IMR-90 (cell line): ENCODE measurements around the gene UQCRC1. TPM values are rescaled to one million over a fixed set of nuclear protein-coding genes. Genes with fewer than 3 reads are reported as not detected.

ENCODE experiments used
- ATAC-seq: fragments of 200-7000 bp; cut with Tn5 transposase; 2 replicates; pipeline ENCODE4 v1.9.1; 2020; ENCODE audit warnings: low read depth, mild to moderate bottlenecking, moderate library complexity
- BruUV-seq: library from RNA; stranded (reverse); fragments of 400-500 nt; replicated peaks from 2 replicates; lab custom pipeline; 2021; lab: Mats Ljungman, UMichigan
- CTCF ChIA-PET: fragments of 300-600 bp; formaldehyde crosslinking; extraction: SDS; loops from one replicate; lab custom pipeline; 2021; ENCODE audit warnings: antibody characterized with exemption; lab: Yijun Ruan, JAX
- POLR2A ChIA-PET: fragments of 300-600 bp; sonication (Branson Sonifier 250); formaldehyde crosslinking; loops from one replicate; lab custom pipeline; 2022; ENCODE audit warnings: antibody characterized with exemption; ENCODE audit not compliant: unreplicated experiment; lab: Charles Lee
- DNase-seq: peaks from one replicate; pipeline ENCODE4 v3.0.0; 2013
- H2AFZ ChIP-seq: replicated peaks from 2 replicates; pipeline ENCODE3; 2013; ENCODE audit warnings: low read length, mild to moderate bottlenecking; ENCODE audit not compliant: poor library complexity
- H2AK5ac ChIP-seq: 2 replicates; pipeline ENCODE4 v1.6.1; 2013; ENCODE audit warnings: low read depth, low read length, inconsistent platforms
- H2AK9ac ChIP-seq: replicated peaks from 2 replicates; pipeline ENCODE3; 2013; ENCODE audit warnings: mild to moderate bottlenecking, low read depth, low read length, moderate library complexity; ENCODE audit not compliant: poor library complexity
- H2BK120ac ChIP-seq: 2 replicates; pipeline ENCODE4 v1.6.1; 2013; ENCODE audit warnings: low read depth, low read length, inconsistent platforms
- H2BK15ac ChIP-seq: 3 replicates; pipeline ENCODE4 v1.6.1; 2013; ENCODE audit warnings: low read depth, low read length, inconsistent platforms
- H2BK20ac ChIP-seq: 2 replicates; pipeline ENCODE4 v1.6.1; 2013; ENCODE audit warnings: low read depth, mild to moderate bottlenecking, inconsistent platforms, low read length, moderate library complexity
- H2BK5ac ChIP-seq: 2 replicates; pipeline ENCODE4 v1.6.1; 2013; ENCODE audit warnings: mild to moderate bottlenecking, low read depth, low read length, inconsistent platforms; ENCODE audit not compliant: poor library complexity, severe bottlenecking
- H3K14ac ChIP-seq: replicated peaks from 2 replicates; pipeline ENCODE4 v1.6.1; 2013; ENCODE audit warnings: low read depth, low read length, inconsistent platforms
- H3K18ac ChIP-seq: 2 replicates; pipeline ENCODE4 v1.6.1; 2013; ENCODE audit warnings: low read depth, low read length, control low read depth
- H3K23ac ChIP-seq: 2 replicates; pipeline ENCODE4 v1.6.1; 2013; ENCODE audit warnings: low read depth, low read length, inconsistent platforms
- H3K27ac ChIP-seq: 2 replicates; pipeline ENCODE4 v1.5.1; 2013; ENCODE audit warnings: mild to moderate bottlenecking, control low read depth, low read length; ENCODE audit not compliant: insufficient read depth
- H3K27me3 ChIP-seq: 2 replicates; pipeline ENCODE4 v1.6.1; 2013; ENCODE audit warnings: low read length; ENCODE audit not compliant: control insufficient read depth, insufficient read depth
- H3K36me3 ChIP-seq: 2 replicates; pipeline ENCODE4 v1.6.1; 2013; ENCODE audit warnings: low read length, mixed read lengths; ENCODE audit not compliant: control insufficient read depth, insufficient read depth
- H3K4ac ChIP-seq: 2 replicates; pipeline ENCODE4 v1.6.1; 2013; ENCODE audit warnings: low read depth, low read length, inconsistent platforms
- H3K4me1 ChIP-seq: 2 replicates; pipeline ENCODE4 v1.6.1; 2013; ENCODE audit warnings: low read length, mixed read lengths; ENCODE audit not compliant: control insufficient read depth, insufficient read depth
- H3K4me2 ChIP-seq: 2 replicates; pipeline ENCODE4 v1.6.1; 2013; ENCODE audit warnings: low read depth, mild to moderate bottlenecking, control low read depth, low read length, moderate library complexity
- H3K4me3 ChIP-seq: 2 replicates; pipeline ENCODE4 v1.5.1; 2013; ENCODE audit warnings: low read depth, mild to moderate bottlenecking, control low read depth, low read length, moderate library complexity; ENCODE audit not compliant: insufficient read depth
- H3K56ac ChIP-seq: 2 replicates; pipeline ENCODE4 v1.6.1; 2013; ENCODE audit warnings: low read length, inconsistent platforms; ENCODE audit not compliant: insufficient read depth; ENCODE audit errors: extremely low read depth
- H3K79me1 ChIP-seq, 2 experiments: 2 replicates each; pipeline ENCODE4 v1.6.1; 2013; ENCODE audit warnings: low read length in 2 of 2, inconsistent platforms in 1 of 2, low read depth in 1 of 2
- H3K9ac ChIP-seq: 2 replicates; pipeline ENCODE4 v1.6.1; 2013; ENCODE audit warnings: low read depth, low read length, control low read depth
- H3K9me1 ChIP-seq: 2 replicates; pipeline ENCODE4 v1.6.1; 2013; ENCODE audit warnings: low read length, inconsistent platforms; ENCODE audit not compliant: insufficient read depth
- H3K9me3 ChIP-seq: 2 replicates; pipeline ENCODE4 v1.6.1; 2013; ENCODE audit warnings: low read length; ENCODE audit not compliant: control insufficient read depth, insufficient read depth
- H4K20me1 ChIP-seq: 2 replicates; pipeline ENCODE4 v1.6.1; 2013; ENCODE audit warnings: low read length, inconsistent platforms; ENCODE audit not compliant: insufficient read depth
- H4K5ac ChIP-seq: 2 replicates; pipeline ENCODE4 v1.6.1; 2013; ENCODE audit warnings: mild to moderate bottlenecking, low read depth, low read length, control low read depth
- H4K8ac ChIP-seq, 2 experiments: 2 replicates each; pipeline ENCODE4 v1.6.1; 2013; ENCODE audit warnings: low read depth in 2 of 2, low read length in 2 of 2, control low read depth in 1 of 2, inconsistent platforms in 1 of 2
- H4K91ac ChIP-seq: 2 replicates; pipeline ENCODE4 v1.6.1; 2013; ENCODE audit warnings: low read depth, low read length, inconsistent platforms; ENCODE audit not compliant: insufficient read depth
- CEBPB ChIP-seq: IDR thresholded peaks from 2 replicates; pipeline ENCODE4 v1.6.1; 2012; ENCODE audit warnings: low read depth, low read length, improper control_type of control experiment
- ELK1 ChIP-seq: fragments of 150-350 bp; IDR thresholded peaks from 2 replicates; pipeline ENCODE4 v1.6.1; 2016; ENCODE audit warnings: low read depth, mild to moderate bottlenecking, low read length, moderate library complexity, borderline replicate concordance
- FOS ChIP-seq: fragments of 150-350 bp; IDR thresholded peaks from 2 replicates; pipeline ENCODE4 v1.6.1; 2016; ENCODE audit warnings: low read depth, low read length
- MAZ ChIP-seq: IDR thresholded peaks from 2 replicates; pipeline ENCODE4 v1.6.1; 2012; ENCODE audit warnings: low read depth, mild to moderate bottlenecking, low read length, improper control_type of control experiment, moderate library complexity, borderline replicate concordance
- NFE2L2 ChIP-seq: fragments of 150-350 bp; IDR thresholded peaks from 2 replicates; pipeline ENCODE4 v1.6.1; 2016; ENCODE audit warnings: low read depth, mild to moderate bottlenecking, low read length
- POLR2A ChIP-seq: IDR thresholded peaks from 2 replicates; pipeline ENCODE4 v1.6.1; 2012; ENCODE audit warnings: mild to moderate bottlenecking, low read depth, low read length
- RCOR1 ChIP-seq: IDR thresholded peaks from 2 replicates; pipeline ENCODE4 v1.6.1; 2012; ENCODE audit warnings: mild to moderate bottlenecking, low read length, improper control_type of control experiment; ENCODE audit not compliant: insufficient replicate concordance
- SMC3 ChIP-seq: fragments of 150-350 bp; IDR thresholded peaks from 2 replicates; pipeline ENCODE4 v1.6.1; 2016; ENCODE audit warnings: low read depth, mild to moderate bottlenecking, antibody characterized with exemption, low read length, moderate library complexity
- USF2 ChIP-seq: fragments of 150-350 bp; IDR thresholded peaks from 2 replicates; pipeline ENCODE4 v1.6.1; 2017; ENCODE audit warnings: mild to moderate bottlenecking, antibody characterized with exemption, low read length, low read depth
- WGBS, 2 experiments: methylation state at CpG; one replicate each; pipeline versions ENCODE4 v1.1.5 to v1.1.7; 2013; ENCODE audit warnings: missing lambda C conversion rate in 2 of 2; ENCODE audit not compliant: insufficient read length in 1 of 2; ENCODE audit errors: extremely low coverage in 2 of 2; 5-methylcytosine and 5-hydroxymethylcytosine counted together
- dilution Hi-C: fragments of 300-500 bp; cut with HindIII; formaldehyde crosslinking; loops from one replicate; pipeline ENCODE4 v1.14.3; 2018; ENCODE audit warnings: low sequenced_read_pairs; ENCODE audit not compliant: unreplicated experiment
- in situ Hi-C: fragments of 300-500 bp; cut with MboI; formaldehyde crosslinking; loops from 3 replicates; pipeline ENCODE4 v1.14.3; 2019; ENCODE audit warnings: low sequenced_read_pairs, inconsistent platforms, mixed read lengths
- intact Hi-C: fragments of 100-400 bp; cut with micrococcal nuclease; formaldehyde crosslinking; loops from 2 replicates; pipeline ENCODE4 v1.10.0; 2022
- polyA plus RNA-seq, 3 experiments: library from polyadenylated mRNA; depleted of rRNA; stranded (reverse); fragments of >200 nt; gene quantifications; 2 replicates each; pipeline ENCODE4 v1.2.3, GENCODE V29; 2012; ENCODE audit warnings: low replicate concordance in 1 of 3
- total RNA-seq: library from RNA; depleted of rRNA; stranded (reverse); fragments of >200 nt; gene quantifications from 2 replicates; pipeline ENCODE4 v1.2.3, GENCODE V29; 2012

Gene UQCRC1
- total and polyA plus RNA-seq, 2 of the 4 experiments (the other 2 are of a cell fraction), result 474 to 1,365 TPM

GRCh38 chr3:48575366-48575765, 34.1 kb downstream of the UQCRC1 start:
- H3K4me3 ChIP-seq, result no peak overlapping the region
- DNase-seq (no peak), ATAC-seq (no peak)
- peaks cover 4 to 12% of the 10 kb centered on the region in 2 experiments; a peak in 2 of 4 replicates for H3K79me1 ChIP-seq
- ChIA-PET CTCF (no interaction called here), POLR2A (no interaction called here)
- H3K23ac ChIP-seq, result no peak overlapping the region
- no peak overlapping the region for H3K9ac ChIP-seq
- dilution Hi-C loops, result no loop called here
- H3K14ac ChIP-seq, result no peak overlapping the region
- 80% methylated on average over 6 of the region's 17 CpGs; no CpG with 5 or more reads in 1 of the 2 experiments for WGBS, 2 experiments
- no peaks in the 10 kb centered on the region for H3K4me1 ChIP-seq
- no peak overlapping the region for H2BK20ac ChIP-seq
- no peak overlapping the region for H4K5ac ChIP-seq
- no peak overlapping the region for H2BK15ac ChIP-seq
- H2AK9ac ChIP-seq, result no peak overlapping the region
- no peak overlapping the region for H3K27ac ChIP-seq
- H3K4ac ChIP-seq, result no peak overlapping the region
- H3K36me3 ChIP-seq, result peaks cover 83% of the 10 kb centered on the region
- no peak overlapping the region for H2AFZ ChIP-seq
- no peak overlapping the region for H2BK120ac ChIP-seq
- intact Hi-C loops, result no loop called here
- H4K8ac ChIP-seq, result no peak overlapping the region
- peaks cover 11% of the 10 kb centered on the region for H3K9me1 ChIP-seq
- no peaks in the 10 kb centered on the region for H3K27me3 ChIP-seq
- H4K91ac ChIP-seq, result no peak overlapping the region
- H3K56ac ChIP-seq, result no peak overlapping the region
- H3K4me2 ChIP-seq, result no peak overlapping the region
- TF ChIP-seq FOS (no peak), RCOR1 (no peak), SMC3 (no peak), USF2 (no peak), ELK1 (no peak), CEBPB (no peak), NFE2L2 (no peak), MAZ (no peak), POLR2A (no peak)
- no TSS peak for BruUV-seq
- in situ Hi-C loops, result no loop called here
- no peak overlapping the region for H3K18ac ChIP-seq
- H2AK5ac ChIP-seq, result no peak overlapping the region
- no peak overlapping the region for H2BK5ac ChIP-seq
- H4K20me1 ChIP-seq, result peaks cover 6% of the 10 kb centered on the region; the same call in 1 of the 2 replicates
- no peaks in the 10 kb centered on the region for H3K9me3 ChIP-seq
